HepG2 (cell line): ENCODE measurements around the gene EXTL1. TPM values are rescaled to one million over a fixed set of nuclear protein-coding genes. Genes with fewer than 3 reads are reported as not detected.

ENCODE experiments used
- ATF4 ChIP-seq, 2 experiments: fragments of 450-650 bp in 1 of 2; sonication (generic) in 1 of 2; formaldehyde crosslinking; IDR thresholded peaks; 2 replicates each; pipeline versions ENCODE4 v1.5.0 to v1.8.0; 2020 to 2022; ENCODE audit warnings: mild to moderate bottlenecking in 1 of 2, missing genetic modification reagents in 1 of 2
- ATF6 ChIP-seq: sonication (generic); formaldehyde crosslinking; conservative IDR thresholded peaks from 2 replicates; pipeline ENCODE4 v1.4.0; 2020; ENCODE audit warnings: missing genetic modification reagents
- BRCA1 ChIP-seq: sonication (generic); formaldehyde crosslinking; IDR thresholded peaks from 2 replicates; pipeline ENCODE4 v1.4.0; 2020; ENCODE audit warnings: missing genetic modification reagents
- CBX1 ChIP-seq: IDR thresholded peaks from one replicate; pipeline ENCODE4 v1.6.1; 2016; ENCODE audit warnings: antibody characterized with exemption, low read depth
- ELF3 ChIP-seq: IDR thresholded peaks from 2 replicates; pipeline ENCODE4 v1.6.1; 2016; ENCODE audit warnings: missing genetic modification reagents, missing compliant biosample characterization
- JUNB ChIP-seq: sonication (generic); formaldehyde crosslinking; IDR thresholded peaks from 2 replicates; pipeline ENCODE4 v1.8.0; 2022; ENCODE audit warnings: missing genetic modification reagents, mild to moderate bottlenecking, borderline replicate concordance
- MXI1 ChIP-seq: IDR thresholded peaks from 3 replicates; pipeline ENCODE4 v1.6.1; 2012; ENCODE audit warnings: low read depth, low read length, inconsistent platforms, borderline replicate concordance
- NR2F6 ChIP-seq, 2 experiments: IDR thresholded peaks; 2 replicates each; pipeline ENCODE4 v1.6.1; 2016; ENCODE audit warnings: antibody characterized with exemption in 1 of 2, mild to moderate bottlenecking in 1 of 2
- POLR2AphosphoS2 ChIP-seq: IDR thresholded peaks from 2 replicates; pipeline ENCODE4 v1.6.1; 2011; ENCODE audit warnings: low read depth, low read length, improper control_type of control experiment
- SAP130 ChIP-seq: IDR thresholded peaks from 2 replicates; pipeline ENCODE4 v1.6.1; 2016; ENCODE audit warnings: low read depth
- ZFP36L1 ChIP-seq: sonication (generic); formaldehyde crosslinking; IDR thresholded peaks from 2 replicates; pipeline ENCODE4 v1.8.0; 2022; ENCODE audit warnings: mild to moderate bottlenecking, missing genetic modification reagents, moderate library complexity
- ZFY ChIP-seq: sonication (generic); formaldehyde crosslinking; IDR thresholded peaks from 2 replicates; pipeline ENCODE4 v1.4.0; 2020; ENCODE audit warnings: missing genetic modification reagents
- ZNF205 ChIP-seq: IDR thresholded peaks from 2 replicates; pipeline ENCODE4 v1.6.1; 2018; ENCODE audit warnings: missing biosample characterization, missing genetic modification reagents
- ZNF224 ChIP-seq: sonication (generic); formaldehyde crosslinking; IDR thresholded peaks from 2 replicates; pipeline ENCODE4 v1.5.0; 2020; ENCODE audit warnings: mild to moderate bottlenecking, missing genetic modification reagents
- ZNF317 ChIP-seq: sonication (generic); formaldehyde crosslinking; IDR thresholded peaks from 2 replicates; pipeline ENCODE4 v1.5.0; 2020; ENCODE audit warnings: mild to moderate bottlenecking, missing genetic modification reagents
- ZNF670 ChIP-seq: sonication (generic); formaldehyde crosslinking; IDR thresholded peaks from 2 replicates; pipeline ENCODE4 v1.8.0; 2022; ENCODE audit warnings: mild to moderate bottlenecking, missing genetic modification reagents, borderline replicate concordance
- ZNF720 ChIP-seq: sonication (generic); formaldehyde crosslinking; IDR thresholded peaks from 2 replicates; pipeline ENCODE4 v1.4.0; 2020; ENCODE audit warnings: missing genetic modification reagents
- polyA plus RNA-seq, 8 experiments: library from polyadenylated mRNA; depleted of rRNA in 3 of 8; stranded (reverse) in 7 of 8; unstranded in 1 of 8; fragments of >200 nt; fragmentation: Illumina TruSeq in 4 of 8; extraction: Trizol in 4 of 8; gene quantifications; 2 replicates each; pipeline versions ENCODE4 v1.2.1 to v1.2.3, GENCODE V29; 2011 to 2016; ENCODE audit warnings: low read depth in 4 of 8, missing spikeins in 1 of 8, mixed read lengths in 1 of 8; ENCODE audit not compliant: insufficient read depth in 1 of 8
- total RNA-seq, 5 experiments: library from RNA; depleted of rRNA; stranded (reverse); fragments of >200 nt; fragmentation: Illumina TruSeq; extraction: Trizol; gene quantifications; 2 replicates each; pipeline ENCODE4 v1.2.3, GENCODE V29; 2016; ENCODE audit warnings: low read depth in 1 of 5
- TF ChIP-seq, protein P1 (sequence below): sonication (generic); formaldehyde crosslinking; IDR thresholded peaks from 2 replicates; pipeline ENCODE4 v1.8.1; 2022; ENCODE audit warnings: low read depth, mild to moderate bottlenecking, missing genetic modification reagents
- TF ChIP-seq, protein P2 (sequence below): sonication (generic); formaldehyde crosslinking; IDR thresholded peaks from 2 replicates; pipeline ENCODE4 v1.5.0; 2020; ENCODE audit warnings: mild to moderate bottlenecking, missing genetic modification reagents, borderline replicate concordance

The EXTL1 gene
- total and polyA plus RNA-seq, 2 of the 13 experiments (the other 11 are each of a cell fraction or from before 2014, with no cell fraction given), result 0.35 to 1.0 TPM

- TF ChIP-seq, protein P1, sequence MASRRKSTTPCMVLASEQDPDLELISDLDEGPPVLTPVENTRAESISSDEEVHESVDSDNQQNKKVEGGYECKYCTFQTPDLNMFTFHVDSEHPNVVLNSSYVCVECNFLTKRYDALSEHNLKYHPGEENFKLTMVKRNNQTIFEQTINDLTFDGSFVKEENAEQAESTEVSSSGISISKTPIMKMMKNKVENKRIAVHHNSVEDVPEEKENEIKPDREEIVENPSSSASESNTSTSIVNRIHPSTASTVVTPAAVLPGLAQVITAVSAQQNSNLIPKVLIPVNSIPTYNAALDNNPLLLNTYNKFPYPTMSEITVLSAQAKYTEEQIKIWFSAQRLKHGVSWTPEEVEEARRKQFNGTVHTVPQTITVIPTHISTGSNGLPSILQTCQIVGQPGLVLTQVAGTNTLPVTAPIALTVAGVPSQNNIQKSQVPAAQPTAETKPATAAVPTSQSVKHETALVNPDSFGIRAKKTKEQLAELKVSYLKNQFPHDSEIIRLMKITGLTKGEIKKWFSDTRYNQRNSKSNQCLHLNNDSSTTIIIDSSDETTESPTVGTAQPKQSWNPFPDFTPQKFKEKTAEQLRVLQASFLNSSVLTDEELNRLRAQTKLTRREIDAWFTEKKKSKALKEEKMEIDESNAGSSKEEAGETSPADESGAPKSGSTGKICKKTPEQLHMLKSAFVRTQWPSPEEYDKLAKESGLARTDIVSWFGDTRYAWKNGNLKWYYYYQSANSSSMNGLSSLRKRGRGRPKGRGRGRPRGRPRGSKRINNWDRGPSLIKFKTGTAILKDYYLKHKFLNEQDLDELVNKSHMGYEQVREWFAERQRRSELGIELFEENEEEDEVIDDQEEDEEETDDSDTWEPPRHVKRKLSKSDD (CRISPR knock-in tag), result 0 out of 2 replicates have a peak, but pooled peaks have one; percentile 30
- TF ChIP-seq ZNF224 (no peak), CBX1 (peak; percentile 0), ZNF720 (CRISPR knock-in tag) (no peak), JUNB (peak; percentile 14; the same call in 1 of the 2 replicates), ZFY (CRISPR knock-in tag) (peak; percentile 20; the same call in 1 of the 2 replicates), ZNF317 (CRISPR knock-in tag) (peak; percentile 39; the same call in 1 of the 2 replicates), NR2F6 (IDR thresholded peaks at IDR 0.05) (peak; percentile 56), NR2F6 (CRISPR knock-in tag; IDR thresholded peaks at IDR 0.05) (peak; percentile 71), ATF6 (no peak), BRCA1 (CRISPR knock-in tag) (no peak), SAP130 (CRISPR knock-in tag) (peak; percentile 75; the same call in 1 of the 2 replicates), ELF3 (CRISPR knock-in tag) (0 out of 2 replicates have a peak, but pooled peaks have one; percentile 29), ZNF670 (no peak), ZFP36L1 (0 out of 2 replicates have a peak, but pooled peaks have one; percentile 52), MXI1 (0 out of 3 replicates have a peak, but pooled peaks have one; percentile 34), ZNF205 (CRISPR knock-in tag) (0 out of 2 replicates have a peak, but pooled peaks have one; percentile 31), POLR2AphosphoS2 (no peak), ATF4 (CRISPR knock-in tag; IDR thresholded peaks at IDR 0.05) (peak in 1 of 2 experiments; percentile 62; a peak in 2 of 4 replicates)
- TF ChIP-seq, protein P2, sequence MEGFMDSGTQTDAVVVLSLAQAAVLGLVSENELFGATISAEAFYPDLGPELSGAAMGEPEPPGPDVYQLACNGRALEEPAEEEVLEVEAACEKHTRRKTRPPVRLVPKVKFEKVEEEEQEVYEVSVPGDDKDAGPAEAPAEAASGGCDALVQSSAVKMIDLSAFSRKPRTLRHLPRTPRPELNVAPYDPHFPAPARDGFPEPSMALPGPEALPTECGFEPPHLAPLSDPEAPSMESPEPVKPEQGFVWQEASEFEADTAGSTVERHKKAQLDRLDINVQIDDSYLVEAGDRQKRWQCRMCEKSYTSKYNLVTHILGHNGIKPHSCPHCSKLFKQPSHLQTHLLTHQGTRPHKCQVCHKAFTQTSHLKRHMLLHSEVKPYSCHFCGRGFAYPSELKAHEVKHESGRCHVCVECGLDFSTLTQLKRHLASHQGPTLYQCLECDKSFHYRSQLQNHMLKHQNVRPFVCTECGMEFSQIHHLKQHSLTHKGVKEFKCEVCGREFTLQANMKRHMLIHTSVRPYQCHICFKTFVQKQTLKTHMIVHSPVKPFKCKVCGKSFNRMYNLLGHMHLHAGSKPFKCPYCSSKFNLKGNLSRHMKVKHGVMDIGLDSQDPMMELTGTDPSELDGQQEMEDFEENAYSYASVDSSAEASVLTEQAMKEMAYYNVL (CRISPR knock-in tag), result peak; percentile 78; the same call in 1 of the 2 replicates
Observed at GRCh38 chr1:25996966-25997827, 24.4 kb upstream of the EXTL1 start (continued).
